Umbilical cord (tissue), 2 donors: ENCODE measurements around the gene LPIN1. TPM values are rescaled to one million over a fixed set of nuclear protein-coding genes. Genes with fewer than 3 reads are reported as not detected.
A peak's percentile ranks its signal among the peaks of the same experiment; 100 is the strongest.

Source experiments
- DNase-seq: peaks from one replicate; pipeline ENCODE4 v3.0.0-alpha.2; 2015; ENCODE audit warnings: low spot score
- total RNA-seq: library from RNA; depleted of rRNA; stranded (reverse); fragments of >200 nt; gene quantifications from one replicate; pipeline ENCODE4 v1.2.3, GENCODE V29; 2014; ENCODE audit warnings: low replicate concordance; ENCODE audit not compliant: insufficient read depth

Gene LPIN1
- total RNA-seq, 1 donor from 2014 or later, result 23.1 TPM

- DNase-seq, result no peak
These were observed 15.6 kb downstream of the LPIN1 start for GRCh38 chr2:11762031-11762430.

GRCh38 chr2:11762799-11763461, 16.5 kb downstream of the LPIN1 start:
- DNase-seq, result no peak

GRCh38 chr2:11764359-11764758, 17.9 kb downstream of the LPIN1 start:
- no peak for DNase-seq

- no peak for DNase-seq
These were observed 18.5 kb downstream of the LPIN1 start for GRCh38 chr2:11764920-11765319.

GRCh38 chr2:11765501-11765900, 19.1 kb downstream of the LPIN1 start:
- DNase-seq, result no peak

- DNase-seq, result no peak
These were observed 19.6 kb downstream of the LPIN1 start for GRCh38 chr2:11766016-11766415.

- DNase-seq, result no peak
These were observed 21.3 kb downstream of the LPIN1 start for GRCh38 chr2:11767779-11768178.

- no peak for DNase-seq
These were observed 22.5 kb downstream of the LPIN1 start for GRCh38 chr2:11768946-11769345.

- DNase-seq, result no peak
These were observed 23.1 kb downstream of the LPIN1 start for GRCh38 chr2:11769516-11769915.

- no peak for DNase-seq
These were observed 24.2 kb downstream of the LPIN1 start for GRCh38 chr2:11770531-11771188.

- no peak for DNase-seq
These were observed 25.7 kb downstream of the LPIN1 start for GRCh38 chr2:11771971-11772615.

- DNase-seq, result no peak
These were observed 26.7 kb downstream of the LPIN1 start for GRCh38 chr2:11773111-11773510.

- no peak for DNase-seq
These were observed 27.5 kb downstream of the LPIN1 start for GRCh38 chr2:11773747-11774525.

- DNase-seq, result no peak
These were observed 28.2 kb downstream of the LPIN1 start for GRCh38 chr2:11774600-11774999.

GRCh38 chr2:11775384-11775783, 29.0 kb downstream of the LPIN1 start:
- DNase-seq, result no peak

- peak; percentile 14 for DNase-seq
These were observed 30.8 kb downstream of the LPIN1 start for GRCh38 chr2:11777066-11777782.

GRCh38 chr2:11777886-11778415, 31.5 kb downstream of the LPIN1 start:
- DNase-seq, result no peak

- DNase-seq, result no peak
These were observed 32.0 kb downstream of the LPIN1 start for GRCh38 chr2:11778416-11778815.

GRCh38 chr2:11778923-11779757, 32.7 kb downstream of the LPIN1 start:
- DNase-seq, result peak; percentile 62

- DNase-seq, result no peak
These were observed 35.2 kb downstream of the LPIN1 start for GRCh38 chr2:11781602-11782001.
